Activated T-helper 2 cell treated with anti-CD3 and anti-CD28 coated beads, Interferon-gamma antibody, Interleukin-2, Interleukin-4, amounts not matched to agents 10 μg/mL and 5 μg/mL and 100 μg/mL, durations not matched to agents 14 hours and 24 hours and 36 hours (primary cell): Measurements from ENCODE around the gene CCND1. TPM values are rescaled to one million over a fixed set of nuclear protein-coding genes. Genes with fewer than 3 reads are reported as not detected.

ENCODE experiments used
- DNase-seq: peaks from one replicate; pipeline ENCODE4 v3.0.0; 2021; ENCODE audit warnings: low spot score
- H3K27ac Mint-ChIP-seq: one replicate; pipeline ENCODE4 v1.8.0; 2021; ENCODE audit warnings: mixed read lengths
- H3K27me3 Mint-ChIP-seq: one replicate; pipeline ENCODE4 v1.8.0; 2021; ENCODE audit warnings: low read depth, mixed read lengths
- H3K36me3 Mint-ChIP-seq: one replicate; pipeline ENCODE4 v1.8.0; 2021; ENCODE audit warnings: low read depth, mixed read lengths
- H3K4me1 Mint-ChIP-seq: one replicate; pipeline ENCODE4 v1.8.0; 2021; ENCODE audit warnings: low read depth, mixed read lengths
- H3K4me3 Mint-ChIP-seq: one replicate; pipeline ENCODE4 v1.8.0; 2021; ENCODE audit warnings: low read depth, mild to moderate bottlenecking, moderate library complexity, mixed read lengths
- H3K9me3 Mint-ChIP-seq: one replicate; pipeline ENCODE4 v1.8.0; 2021; ENCODE audit warnings: mixed read lengths
- intact Hi-C: fragments of 100-400 bp; cut with micrococcal nuclease; formaldehyde crosslinking; loops from one replicate; pipeline ENCODE4 v1.15.1; 2023
- total RNA-seq: library from RNA; stranded (reverse); gene quantifications from 2 replicates; pipeline ENCODE4 v1.2.3, GENCODE V29; 2022

Gene CCND1
- total RNA-seq, 1 donor from 2014 or later, result 1.2 TPM

DNA sequence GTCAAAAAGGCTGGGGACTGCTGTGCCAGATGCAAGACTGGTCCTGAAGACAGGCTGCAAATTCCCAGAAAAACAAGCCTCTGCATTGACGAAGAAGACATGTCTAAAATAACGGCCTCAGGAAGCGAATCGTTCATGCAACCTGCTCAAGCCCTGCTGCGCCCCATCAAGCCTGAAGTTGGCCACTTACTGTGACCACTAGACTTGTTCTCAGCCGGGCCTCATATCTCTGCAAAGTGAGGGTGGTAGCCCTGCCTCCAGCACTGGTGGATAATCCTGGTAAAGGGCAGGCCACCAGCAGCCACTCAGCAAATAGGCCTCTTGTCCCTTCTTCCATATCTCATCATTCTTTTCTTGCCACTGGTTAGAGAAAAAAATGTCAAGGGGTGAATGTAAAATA, 22.4 kb downstream of the CCND1 start:
- Mint-ChIP-seq H3K9me3 (no peaks in the 10 kb centered on the region), H3K27me3 (no peaks in the 10 kb centered on the region), H3K36me3 (peaks cover 19% of the 10 kb centered on the region), H3K4me1 (no peaks in the 10 kb centered on the region), H3K27ac (no peak overlapping the region), H3K4me3 (no peak overlapping the region)
- intact Hi-C loops, result no loop called here
- no peak for DNase-seq

- intact Hi-C loops, result no loop called here
- Mint-ChIP-seq H3K36me3 (peaks cover 23% of the 10 kb centered on the region), H3K4me3 (no peak overlapping the region), H3K27ac (no peak overlapping the region), H3K4me1 (no peaks in the 10 kb centered on the region), H3K27me3 (no peaks in the 10 kb centered on the region), H3K9me3 (no peaks in the 10 kb centered on the region)
- DNase-seq, result no peak
Observed at GRCh38 chr11:69664103-69664775, 23.3 kb downstream of the CCND1 start.

DNA sequence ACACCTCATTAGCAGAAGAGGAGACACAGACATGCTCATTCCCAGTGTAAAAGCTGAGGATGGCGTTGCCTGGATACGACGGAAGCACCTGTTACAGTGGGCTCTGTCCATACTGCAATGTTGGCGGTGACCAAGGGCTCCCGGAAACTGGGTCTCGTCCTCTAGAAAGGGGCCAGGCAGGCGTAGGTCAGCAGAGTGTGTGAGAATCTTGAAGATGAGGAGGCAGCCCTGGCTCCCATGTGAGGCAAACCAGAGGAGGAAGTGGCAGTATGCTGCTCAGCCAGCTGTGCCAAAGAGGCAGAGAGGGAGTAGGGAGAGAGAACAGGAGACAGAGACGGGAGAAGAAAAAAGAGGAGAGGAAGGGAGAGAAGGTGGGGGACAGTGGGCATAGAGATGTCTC, 23.9 kb downstream of the CCND1 start:
- intact Hi-C loops, result no loop called here
- H3K36me3 Mint-ChIP-seq, result peaks cover 27% of the 10 kb centered on the region
- peaks cover under 1% of the 10 kb centered on the region for H3K4me1 Mint-ChIP-seq
- DNase-seq, result no peak
- no peak overlapping the region for H3K4me3 Mint-ChIP-seq
- H3K27me3 Mint-ChIP-seq, result no peaks in the 10 kb centered on the region
- H3K27ac Mint-ChIP-seq, result no peak overlapping the region
- H3K9me3 Mint-ChIP-seq, result no peaks in the 10 kb centered on the region

DNA sequence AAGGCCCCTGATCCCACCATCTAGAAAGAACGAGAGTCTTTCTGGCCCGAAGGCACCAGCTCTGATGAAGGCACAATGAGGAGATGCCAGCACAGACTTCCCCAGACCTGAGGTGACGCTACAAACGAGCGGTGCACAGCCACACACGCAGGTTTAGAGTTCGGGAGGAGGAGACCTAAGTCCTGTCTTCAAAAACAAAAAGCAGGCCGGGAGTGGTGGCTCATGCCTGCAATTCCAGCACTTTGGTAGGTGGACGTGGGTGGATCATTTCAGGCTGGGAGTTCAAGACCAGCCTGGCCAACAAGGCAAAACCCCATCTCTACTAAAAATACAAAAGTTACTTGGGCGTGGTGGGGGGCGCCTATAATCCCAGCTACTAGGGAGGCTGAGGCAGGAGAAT, 24.7 kb downstream of the CCND1 start:
- intact Hi-C loops, result no loop called here
- no peak for DNase-seq
- peaks cover 6% of the 10 kb centered on the region for H3K4me1 Mint-ChIP-seq
- no peaks in the 10 kb centered on the region for H3K27me3 Mint-ChIP-seq
- peaks cover 35% of the 10 kb centered on the region for H3K36me3 Mint-ChIP-seq
- H3K27ac Mint-ChIP-seq, result no peak overlapping the region
- no peaks in the 10 kb centered on the region for H3K9me3 Mint-ChIP-seq
- H3K4me3 Mint-ChIP-seq, result no peak overlapping the region

DNA sequence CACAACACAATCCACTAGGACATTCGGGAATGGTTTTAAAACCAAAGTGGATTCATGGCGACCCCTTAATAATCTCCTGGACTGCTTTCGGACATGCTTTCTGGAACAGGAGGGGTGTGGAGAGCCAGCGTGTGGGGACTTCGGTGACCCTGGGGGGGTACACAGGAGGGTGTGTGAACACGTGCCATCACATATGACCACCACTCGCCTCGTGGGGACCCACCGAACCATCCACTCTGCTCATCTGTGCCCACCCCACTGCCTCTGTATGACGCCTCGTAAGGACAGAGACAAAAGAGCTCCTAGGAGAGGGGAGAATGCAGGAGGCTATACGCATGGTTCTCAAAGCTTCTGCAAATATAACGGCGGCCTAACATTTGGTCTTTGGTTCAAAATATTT, 25.3 kb downstream of the CCND1 start:
- Mint-ChIP-seq H3K36me3 (peaks cover 40% of the 10 kb centered on the region), H3K4me3 (no peak overlapping the region), H3K9me3 (no peaks in the 10 kb centered on the region), H3K27me3 (no peaks in the 10 kb centered on the region), H3K4me1 (peaks cover 6% of the 10 kb centered on the region), H3K27ac (no peak overlapping the region)
- DNase-seq, result no peak
- intact Hi-C loops, result no loop called here

DNA sequence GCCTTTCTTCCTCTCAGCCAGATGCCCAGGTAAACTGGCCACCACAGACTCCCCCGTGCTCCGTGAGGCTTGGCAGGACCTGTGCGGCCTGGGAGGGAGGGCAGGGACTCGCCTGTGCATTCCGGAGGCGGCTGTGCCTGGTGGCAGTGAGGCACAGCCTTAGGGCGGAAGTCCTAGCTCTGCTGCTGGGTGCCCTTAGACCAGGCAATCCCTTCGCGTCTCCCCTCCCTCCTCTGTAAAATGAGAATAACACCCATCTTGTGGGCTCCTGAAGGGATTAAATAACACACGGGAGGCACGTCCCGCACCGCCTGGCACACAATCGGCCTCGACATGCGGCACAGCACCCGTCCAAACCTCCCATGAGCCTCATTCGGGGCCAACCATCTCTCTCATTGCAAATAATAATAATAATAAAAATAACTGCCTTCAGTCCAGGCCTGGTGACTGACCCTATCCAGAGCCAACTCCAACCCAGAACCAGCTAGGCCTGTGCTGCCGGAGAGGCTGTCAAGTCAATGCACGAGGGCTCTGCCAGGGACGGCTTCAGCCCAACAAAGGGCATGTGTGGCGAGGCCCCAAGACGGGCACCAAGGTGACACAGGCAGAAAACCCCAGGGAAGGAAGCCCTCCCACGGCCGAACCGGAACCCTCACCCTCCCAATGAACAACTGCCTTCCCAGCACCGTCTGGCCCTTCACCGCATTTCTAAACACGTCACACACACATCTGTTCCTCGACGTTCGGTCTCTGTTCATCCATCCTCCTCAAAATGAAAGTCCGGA, 26.0 kb downstream of the CCND1 start:
- intact Hi-C loops, result no loop called here
- Mint-ChIP-seq H3K9me3 (no peaks in the 10 kb centered on the region), H3K27me3 (no peaks in the 10 kb centered on the region), H3K27ac (no peak overlapping the region), H3K4me1 (peaks cover 6% of the 10 kb centered on the region), H3K4me3 (no peak overlapping the region), H3K36me3 (peaks cover 47% of the 10 kb centered on the region)
- no peak for DNase-seq

DNA sequence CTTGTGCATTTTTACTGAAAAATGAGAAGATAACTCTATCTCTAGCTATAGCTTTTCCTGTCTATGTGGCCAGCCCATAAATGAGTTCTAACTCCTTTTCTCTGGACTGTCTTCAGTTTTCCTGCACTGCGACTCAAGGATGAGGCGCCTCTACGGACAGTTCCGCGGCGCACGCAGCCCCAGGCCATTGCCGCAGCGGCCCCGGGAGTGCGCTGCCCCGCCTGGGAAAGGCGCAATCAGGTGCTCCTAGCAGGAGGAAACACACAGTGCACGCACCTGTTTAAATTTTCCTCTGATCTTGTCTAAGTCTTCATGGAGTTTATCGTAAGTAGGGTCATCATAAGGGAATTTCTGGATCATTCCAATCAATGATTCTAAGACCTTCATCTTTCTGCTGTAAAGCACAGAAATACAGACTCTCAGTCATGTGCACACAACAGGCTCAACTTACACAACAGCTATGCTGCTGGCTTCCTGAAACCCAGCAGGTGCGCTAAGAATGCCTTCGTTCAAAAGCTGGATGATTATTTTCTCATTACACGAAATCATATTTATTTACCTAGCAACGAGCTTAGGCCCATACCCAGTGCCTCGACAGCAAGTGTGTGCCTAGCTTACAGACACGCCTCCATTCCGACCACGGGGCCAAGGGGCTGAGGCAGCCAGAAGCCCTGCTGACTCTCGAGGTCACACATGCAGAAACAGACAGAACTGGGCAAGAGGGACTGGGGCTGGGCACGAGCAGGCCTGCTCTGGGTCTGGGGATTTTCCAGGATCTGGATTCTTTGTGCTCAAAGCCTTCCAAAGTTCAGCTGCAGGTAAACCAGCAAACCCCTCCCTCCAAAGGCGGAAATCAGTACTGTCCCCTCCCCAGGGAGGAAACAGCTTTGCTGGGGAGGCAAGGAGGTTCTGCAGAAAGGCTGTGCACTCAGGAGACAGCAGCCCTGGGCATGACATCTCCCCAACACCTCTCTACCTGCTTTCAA, 27.0 kb downstream of the CCND1 start:
- peaks cover 7% of the 10 kb centered on the region for H3K4me1 Mint-ChIP-seq
- no peak for DNase-seq
- intact Hi-C loops, result no loop called here
- no peak overlapping the region for H3K27ac Mint-ChIP-seq
- H3K27me3 Mint-ChIP-seq, result no peaks in the 10 kb centered on the region
- no peak overlapping the region for H3K4me3 Mint-ChIP-seq
- no peaks in the 10 kb centered on the region for H3K9me3 Mint-ChIP-seq
- H3K36me3 Mint-ChIP-seq, result peaks cover 54% of the 10 kb centered on the region

- H3K4me1 Mint-ChIP-seq, result peaks cover 16% of the 10 kb centered on the region
Observed at GRCh38 chr11:69669486-69669885, 28.5 kb downstream of the CCND1 start.

GRCh38 chr11:69670158-69670845, 29.3 kb downstream of the CCND1 start:
- intact Hi-C loops, result no loop called here
- Mint-ChIP-seq H3K27ac (no peak overlapping the region), H3K36me3 (peaks cover 48% of the 10 kb centered on the region), H3K4me1 (peaks cover 17% of the 10 kb centered on the region), H3K27me3 (no peaks in the 10 kb centered on the region), H3K4me3 (no peak overlapping the region), H3K9me3 (no peaks in the 10 kb centered on the region)
- DNase-seq, result peak; percentile 31

More at GRCh38 chr11:69669486-69669885, 28.5 kb downstream of the CCND1 start:
- intact Hi-C loops, result no loop called here
- Mint-ChIP-seq H3K4me3 (no peak overlapping the region), H3K27me3 (no peaks in the 10 kb centered on the region), H3K36me3 (peaks cover 54% of the 10 kb centered on the region), H3K27ac (no peak overlapping the region), H3K9me3 (no peaks in the 10 kb centered on the region)
- no peak for DNase-seq

GRCh38 chr11:69671734-69672465, 30.9 kb downstream of the CCND1 start:
- intact Hi-C loops, result no loop called here
- DNase-seq, result no peak
- no peaks in the 10 kb centered on the region for H3K27me3 Mint-ChIP-seq
- no peak overlapping the region for H3K4me3 Mint-ChIP-seq
- H3K4me1 Mint-ChIP-seq, result peaks cover 21% of the 10 kb centered on the region
- peaks cover 48% of the 10 kb centered on the region for H3K36me3 Mint-ChIP-seq
- H3K9me3 Mint-ChIP-seq, result no peaks in the 10 kb centered on the region
- H3K27ac Mint-ChIP-seq, result no peak overlapping the region

- peaks cover 34% of the 10 kb centered on the region for H3K36me3 Mint-ChIP-seq
- DNase-seq, result no peak
- H3K27ac Mint-ChIP-seq, result peak overlapping the region; percentile 83
- H3K9me3 Mint-ChIP-seq, result no peaks in the 10 kb centered on the region
- H3K4me3 Mint-ChIP-seq, result peak overlapping the region; percentile 96
- H3K27me3 Mint-ChIP-seq, result peaks cover 8% of the 10 kb centered on the region
- intact Hi-C loops, result loop anchor here (2.0 kb wide), 2 partner anchors 32 to 528 kb away; partner anchors contain the start of gene FADD
- H3K4me1 Mint-ChIP-seq, result peaks cover 21% of the 10 kb centered on the region
Observed at GRCh38 chr11:69674267-69674885, 33.4 kb downstream of the CCND1 start.
